CD4-positive, alpha-beta T cell treated with Interferon gamma for 1 hour (primary cell): Measurements from ENCODE around the gene UGT1A1.

ENCODE experiments used
- DNase-seq: peaks from one replicate; pipeline ENCODE4 v3.0.0-alpha.2; 2020

The UGT1A1 gene

DNA sequence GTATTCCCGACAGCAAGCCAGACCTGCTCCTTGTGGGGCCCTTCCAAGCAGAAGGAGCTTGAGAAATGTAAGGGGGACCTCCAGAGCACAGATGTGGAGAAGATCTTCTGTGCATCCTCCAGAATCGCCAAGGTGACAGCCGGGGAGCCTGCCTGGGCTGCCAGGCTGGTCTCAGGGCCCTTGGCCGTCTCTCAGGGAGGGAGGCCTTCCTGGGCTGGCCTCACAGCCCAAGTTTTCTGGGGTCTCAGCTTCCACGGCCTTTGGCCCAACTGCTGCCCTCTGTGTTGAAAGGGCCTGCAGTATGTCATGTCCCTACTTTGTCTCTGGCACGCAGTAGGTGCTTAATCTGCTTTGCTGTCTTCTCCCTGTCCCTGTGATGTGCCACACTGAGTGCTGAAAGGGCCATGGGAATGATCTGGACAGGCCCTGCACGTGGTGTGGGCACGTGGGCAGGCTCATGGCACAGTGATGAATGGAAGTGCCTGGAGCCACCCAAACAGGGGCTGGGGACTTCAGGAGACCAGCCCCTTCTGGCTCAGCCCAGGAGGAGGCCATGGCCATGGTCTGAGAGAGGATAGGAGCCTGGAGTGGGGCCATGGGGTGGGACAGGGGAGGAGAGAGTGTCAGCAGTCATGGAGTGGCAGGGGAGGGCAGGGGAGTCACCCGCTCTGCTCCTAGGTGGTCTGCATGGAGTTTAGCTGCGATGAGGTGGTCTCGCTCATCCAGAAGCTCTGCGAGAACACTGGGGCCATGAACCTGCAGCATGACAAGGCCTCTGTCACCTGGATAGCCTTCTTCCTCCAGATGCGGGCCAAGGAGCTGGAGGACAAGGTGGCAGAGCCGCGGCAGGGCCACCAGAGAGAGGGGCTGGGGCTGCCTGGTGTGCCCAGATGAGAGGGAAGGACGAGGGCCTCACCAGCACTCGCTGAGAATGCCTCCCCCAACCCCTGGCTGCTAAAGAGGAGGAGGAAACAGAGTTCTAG, 58.9 kb downstream of the UGT1A1 start:
- no peak for DNase-seq

DNA sequence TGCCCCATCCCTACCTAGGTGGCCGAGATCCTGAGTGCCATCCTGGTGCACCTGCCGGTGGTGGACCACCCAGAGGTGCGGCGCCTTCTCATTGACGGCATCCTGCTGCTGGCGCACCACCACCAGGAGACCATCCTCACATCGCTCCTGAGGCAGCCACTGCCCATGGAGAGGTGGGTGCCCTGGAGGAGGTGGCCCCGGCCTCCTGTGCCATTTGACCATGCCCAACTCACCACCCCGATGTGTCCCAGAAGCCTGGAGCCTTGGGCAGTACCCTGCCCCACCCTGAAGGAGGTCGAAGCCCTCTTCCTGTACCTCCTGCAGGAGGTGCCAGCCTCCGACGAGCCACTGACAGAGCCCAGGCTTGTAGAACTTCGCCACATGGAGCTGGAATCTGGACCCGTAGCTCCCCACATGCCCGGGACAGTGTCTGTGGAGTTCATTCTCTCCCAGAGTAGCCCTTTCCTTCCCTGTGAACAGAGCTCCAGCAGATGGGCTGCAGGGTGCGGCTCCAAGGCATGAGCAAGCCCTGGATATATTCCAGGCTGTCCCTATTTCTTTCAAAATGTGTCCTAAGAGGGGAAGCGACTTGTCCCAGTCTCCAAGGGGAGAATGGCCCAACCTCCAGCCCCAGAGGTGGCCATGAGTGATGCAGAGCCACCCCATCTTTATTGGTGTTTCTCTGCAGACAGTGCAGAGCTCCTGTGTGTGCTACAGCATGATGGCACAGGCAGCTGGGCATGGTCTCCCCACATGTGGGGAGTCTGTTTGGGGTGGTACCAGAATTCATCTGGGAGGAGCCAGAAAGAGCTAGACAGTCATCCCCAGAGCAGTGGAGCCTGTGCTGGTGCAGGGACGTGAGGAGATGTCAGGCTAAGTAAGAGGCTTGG, 60.1 kb downstream of the UGT1A1 start:
- DNase-seq = no peak

- no peak for DNase-seq
These were observed 60.7 kb downstream of the UGT1A1 start for GRCh38 chr2:233820774-233821105.

DNA sequence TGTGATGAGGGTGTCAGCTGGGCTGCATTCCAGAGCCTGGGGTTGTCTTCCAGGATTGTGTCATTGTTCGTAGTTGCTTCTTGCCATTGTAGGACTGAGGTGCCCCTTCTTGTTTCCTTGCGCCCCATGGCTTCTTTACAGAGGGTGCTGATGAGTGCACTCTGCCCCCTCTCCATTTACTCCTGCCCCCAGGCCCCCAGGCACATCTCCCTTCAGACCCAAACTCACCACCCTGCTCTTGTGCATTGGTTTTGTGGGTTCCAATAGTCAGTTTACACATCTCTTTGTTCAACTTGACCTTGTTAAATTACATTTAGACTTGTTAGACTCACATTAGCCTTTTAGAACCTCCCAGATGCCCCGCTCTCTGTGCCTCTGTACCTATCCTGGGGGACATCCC, 61.1 kb downstream of the UGT1A1 start:
- DNase-seq = no peak

GRCh38 chr2:233821709-233822100, 61.6 kb downstream of the UGT1A1 start:
- no peak for DNase-seq

GRCh38 chr2:233822101-233822771, 62.2 kb downstream of the UGT1A1 start:
- no peak for DNase-seq
